GM12864 (cell line): Measurements from ENCODE around the gene PRKG1.

Source experiments
- DNase-seq: peaks from one replicate; pipeline ENCODE4 v3.0.0-alpha.2; 2011; ENCODE audit warnings: low read depth
- H3K4me3 ChIP-seq: 2 replicates; pipeline ENCODE4 v1.5.1; 2011; ENCODE audit warnings: mild to moderate bottlenecking, low read depth, low read length, control low read depth
- CTCF ChIP-seq: IDR thresholded peaks from 2 replicates; pipeline ENCODE4 v1.5.1; 2011; ENCODE audit warnings: low read depth, mild to moderate bottlenecking, moderate library complexity, low read length, control low read depth, inconsistent platforms; ENCODE audit errors: missing control alignments

Gene PRKG1

GRCh38 chr10:51606825-51607462 lies 532.7 kb downstream of the PRKG1 start:
- no peak for DNase-seq
- H3K4me3 ChIP-seq = no peak overlapping the region
- no peak for TF ChIP-seq CTCF

- no peak for TF ChIP-seq CTCF
- H3K4me3 ChIP-seq = no peak overlapping the region
- DNase-seq = no peak
Observed at GRCh38 chr10:51607463-51607835, 533.2 kb downstream of the PRKG1 start.

GRCh38 chr10:51608211-51608610 lies 533.9 kb downstream of the PRKG1 start:
- TF ChIP-seq CTCF = no peak
- DNase-seq = no peak
- no peak overlapping the region for H3K4me3 ChIP-seq

- no peak for DNase-seq
- TF ChIP-seq CTCF = no peak
- no peak overlapping the region for H3K4me3 ChIP-seq
Observed at GRCh38 chr10:51615764-51616298, 541.5 kb downstream of the PRKG1 start.

- no peak for DNase-seq
- no peak for TF ChIP-seq CTCF
- H3K4me3 ChIP-seq = no peak overlapping the region
Observed at GRCh38 chr10:51617576-51618235, 543.4 kb downstream of the PRKG1 start.

- TF ChIP-seq CTCF = no peak
- H3K4me3 ChIP-seq = no peak overlapping the region
- DNase-seq = no peak
Observed at GRCh38 chr10:51619365-51619764, 545.1 kb downstream of the PRKG1 start.
